ENCODE measurements around the gene KCNE3.

- no peak for TF ChIP-seq POLR2A (IDR thresholded peaks at IDR 0.05; ENCODE audit: low read depth, low read length)
- no peak for TF ChIP-seq NFE2L2 (IDR thresholded peaks at IDR 0.05; ENCODE audit: low read depth, low read length)
- no peak for TF ChIP-seq FOS (IDR thresholded peaks at IDR 0.05; ENCODE audit: low read depth, low read length)
- no peak for TF ChIP-seq CTCF (conservative IDR thresholded peaks at IDR 0.05; ENCODE audit: low read depth, low read length)
These were observed 4.5 kb upstream of the KCNE3 start for GRCh38 chr11:74471668-74472429.
